AG04449 (cell line): ENCODE results near the gene MYCT1.
"Not testable (repeated sequence)": the region's sequence is repeated elsewhere in the genome, so short reads cannot be mapped to it uniquely, and the experiment has no call there.

Experiments
- CTCF ChIA-PET: fragments of 350-600 bp; formaldehyde crosslinking; extraction: SDS; loops from one replicate; lab custom pipeline; 2021; ENCODE audit warnings: antibody characterized with exemption; lab: Yijun Ruan, JAX
- POLR2A ChIA-PET: fragments of 400-600, 350-600 bp; formaldehyde crosslinking; extraction: SDS; loops from one replicate; lab custom pipeline; 2020; ENCODE audit warnings: antibody characterized with exemption, inconsistent platforms; lab: Yijun Ruan, JAX
- DNase-seq: peaks from one replicate; pipeline ENCODE4 v3.0.0-alpha.2; 2010; ENCODE audit warnings: low read depth, low spot score
- H3K4me3 ChIP-seq: 2 replicates; pipeline ENCODE4 v1.5.1; 2011; ENCODE audit warnings: low read depth, mild to moderate bottlenecking, control low read depth, low read length
- TF ChIP-seq, protein P1 (sequence below): IDR thresholded peaks from one replicate; pipeline ENCODE4 v1.5.1; 2011; ENCODE audit warnings: mild to moderate bottlenecking, moderate library complexity, low read length, control low read depth, inconsistent platforms; ENCODE audit not compliant: insufficient read depth; ENCODE audit errors: missing control alignments

The MYCT1 gene

GRCh38 chr6:152673236-152673635 is 24.5 kb upstream of the MYCT1 start:
- CTCF ChIA-PET, result interaction anchor here (0.6 to 3.4 kb wide), 3 partner anchors 8 to 188 kb away, joined by 3 to 29 read pairs (median 3); no protein-coding TSS in a partner anchor
- TF ChIP-seq, protein P1, sequence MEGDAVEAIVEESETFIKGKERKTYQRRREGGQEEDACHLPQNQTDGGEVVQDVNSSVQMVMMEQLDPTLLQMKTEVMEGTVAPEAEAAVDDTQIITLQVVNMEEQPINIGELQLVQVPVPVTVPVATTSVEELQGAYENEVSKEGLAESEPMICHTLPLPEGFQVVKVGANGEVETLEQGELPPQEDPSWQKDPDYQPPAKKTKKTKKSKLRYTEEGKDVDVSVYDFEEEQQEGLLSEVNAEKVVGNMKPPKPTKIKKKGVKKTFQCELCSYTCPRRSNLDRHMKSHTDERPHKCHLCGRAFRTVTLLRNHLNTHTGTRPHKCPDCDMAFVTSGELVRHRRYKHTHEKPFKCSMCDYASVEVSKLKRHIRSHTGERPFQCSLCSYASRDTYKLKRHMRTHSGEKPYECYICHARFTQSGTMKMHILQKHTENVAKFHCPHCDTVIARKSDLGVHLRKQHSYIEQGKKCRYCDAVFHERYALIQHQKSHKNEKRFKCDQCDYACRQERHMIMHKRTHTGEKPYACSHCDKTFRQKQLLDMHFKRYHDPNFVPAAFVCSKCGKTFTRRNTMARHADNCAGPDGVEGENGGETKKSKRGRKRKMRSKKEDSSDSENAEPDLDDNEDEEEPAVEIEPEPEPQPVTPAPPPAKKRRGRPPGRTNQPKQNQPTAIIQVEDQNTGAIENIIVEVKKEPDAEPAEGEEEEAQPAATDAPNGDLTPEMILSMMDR, result no peak
- DNase-seq, result no peak
- POLR2A ChIA-PET, result no interaction called here
- no peak overlapping the region for H3K4me3 ChIP-seq

- no peak overlapping the region for H3K4me3 ChIP-seq
- DNase-seq, result no peak
- TF ChIP-seq, protein P1, result no peak
- CTCF ChIA-PET, result interaction anchor here (1.4 kb wide), 1 partner anchor 9 kb away, joined by 4 read pairs; no protein-coding TSS in a partner anchor
- POLR2A ChIA-PET, result no interaction called here
Observed at GRCh38 chr6:152680151-152680550, 17.5 kb upstream of the MYCT1 start.

DNA sequence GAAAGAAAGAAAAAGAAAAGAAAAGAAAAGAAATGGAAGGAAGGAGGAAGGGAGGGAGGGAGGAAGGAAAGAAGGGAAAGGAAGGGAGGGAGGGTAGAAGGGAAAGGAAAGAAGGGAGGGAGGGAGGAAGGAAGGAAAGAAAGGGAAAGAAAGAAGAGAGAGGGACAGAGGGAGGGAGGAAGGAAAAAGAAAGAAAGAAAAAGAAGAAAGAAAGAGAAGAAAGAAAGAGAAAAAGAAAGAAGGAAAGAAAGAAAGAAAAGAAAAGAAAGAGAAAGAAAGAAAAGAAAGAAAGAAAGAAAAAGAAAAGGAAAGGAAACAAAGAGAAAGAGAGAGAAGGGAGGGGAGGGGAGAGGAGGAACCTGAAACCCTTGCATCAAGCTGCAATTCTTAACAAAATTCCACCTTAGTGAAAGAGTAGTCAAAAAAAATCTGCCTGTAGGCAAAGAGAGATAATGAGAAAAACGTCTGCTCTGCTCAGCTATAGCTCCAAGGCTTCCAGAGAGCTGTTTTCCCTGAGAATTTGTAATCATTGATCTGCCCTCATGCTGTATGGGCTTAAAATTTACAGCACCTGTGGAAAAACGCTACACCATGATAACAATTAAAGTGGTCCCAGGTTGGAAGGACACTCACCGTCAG is 16.7 kb upstream of the MYCT1 start:
- TF ChIP-seq, protein P1, result no peak
- CTCF ChIA-PET, result interaction anchor here (0.6 to 1.2 kb wide), 3 partner anchors 8 to 268 kb away, joined by 3 to 4 read pairs (median 3); no protein-coding TSS in a partner anchor
- POLR2A ChIA-PET, result no interaction called here

DNA sequence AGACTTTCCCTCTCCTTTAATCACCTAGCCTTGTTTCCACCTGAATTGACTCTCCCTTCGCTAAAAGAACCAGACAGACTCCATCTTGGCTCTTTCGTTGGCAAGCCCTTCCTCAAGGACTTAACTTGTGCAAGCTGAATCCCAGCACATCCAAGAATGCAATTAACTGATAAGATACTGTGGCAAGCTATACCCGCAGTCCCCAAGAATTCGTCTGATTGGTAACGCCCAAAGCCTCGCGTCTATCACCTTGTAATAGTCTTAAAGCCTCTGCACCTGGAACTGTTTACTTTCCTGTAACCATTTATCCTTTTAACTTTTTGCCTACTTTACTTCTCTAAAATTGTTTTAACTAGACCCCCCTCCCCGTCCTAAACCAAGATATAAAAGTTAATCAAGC is 15.6 kb upstream of the MYCT1 start:
- H3K4me3 ChIP-seq, result no peak overlapping the region
- DNase-seq, result no peak
- TF ChIP-seq, protein P1, result no peak
- CTCF ChIA-PET, result interaction anchor here (1.0 to 1.2 kb wide), 2 partner anchors 46 to 266 kb away, joined by 3 to 4 read pairs; no protein-coding TSS in a partner anchor
- POLR2A ChIA-PET, result no interaction called here

More for the DNA sequence above, 16.7 kb upstream of the MYCT1 start:
- no peak overlapping the region for H3K4me3 ChIP-seq
- no peak for DNase-seq

DNA sequence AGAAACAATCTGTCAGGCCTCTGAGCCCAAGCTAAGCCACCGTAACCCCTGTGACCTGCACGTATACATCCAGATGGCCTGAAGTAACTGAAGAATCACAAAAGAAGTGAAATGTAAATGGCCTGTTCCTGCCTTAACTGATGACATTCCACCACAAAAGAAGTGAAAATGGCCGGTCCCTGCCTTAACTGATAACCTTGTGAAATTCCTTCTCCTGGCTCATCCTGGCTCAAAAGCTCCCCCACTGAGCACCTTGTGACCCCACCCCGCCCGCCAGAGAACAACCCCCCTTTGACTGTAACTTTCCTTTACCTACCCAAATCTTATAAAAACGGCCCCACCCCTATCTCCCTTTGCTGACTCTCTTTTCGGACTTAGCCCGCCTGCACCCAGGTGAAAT is 14.8 kb upstream of the MYCT1 start:
- CTCF ChIA-PET, DNase-seq, H3K4me3 ChIP-seq, POLR2A ChIA-PET: not testable (repeated sequence)

GRCh38 chr6:152685819-152686218 is 11.9 kb upstream of the MYCT1 start:
- H3K4me3 ChIP-seq, result no peak overlapping the region
- POLR2A ChIA-PET, result no interaction called here
- TF ChIP-seq, protein P1, result no peak
- CTCF ChIA-PET, result interaction anchor here (1.4 kb wide), 2 partner anchors 15 to 134 kb away, joined by 3 to 4 read pairs; no protein-coding TSS in a partner anchor
- no peak for DNase-seq
